NOMO-1 treated with dmso at 0.1 percent for 144 hours (cell line): ENCODE data around the gene CHAC1.

Experiments
- DNase-seq: peaks from one replicate; lab custom pipeline; 2025; ENCODE audit not compliant: unreplicated experiment; lab: John Stamatoyannopoulos, UW

The CHAC1 gene

DNA sequence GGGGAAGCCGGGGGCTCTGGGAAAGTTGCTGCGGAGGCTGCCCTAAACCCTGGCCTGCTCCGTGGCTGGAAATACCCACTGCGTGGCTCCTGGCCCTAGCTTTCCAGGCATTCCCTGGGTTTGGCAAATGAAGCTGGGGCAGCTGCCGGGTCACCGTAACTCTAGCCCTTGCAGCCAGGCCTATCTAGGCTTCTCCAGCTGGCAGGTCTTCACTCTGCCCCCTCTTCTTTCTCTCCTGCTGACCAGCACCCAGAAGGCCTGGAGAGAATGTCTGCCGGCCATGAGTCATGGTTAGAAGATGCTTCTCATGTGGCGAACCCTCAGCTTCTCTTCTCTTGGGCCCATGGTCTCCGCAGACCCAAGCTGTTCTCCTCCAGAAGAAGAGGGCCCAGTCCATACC, 29.7 kb upstream of the CHAC1 start:
- no peak for DNase-seq

DNA sequence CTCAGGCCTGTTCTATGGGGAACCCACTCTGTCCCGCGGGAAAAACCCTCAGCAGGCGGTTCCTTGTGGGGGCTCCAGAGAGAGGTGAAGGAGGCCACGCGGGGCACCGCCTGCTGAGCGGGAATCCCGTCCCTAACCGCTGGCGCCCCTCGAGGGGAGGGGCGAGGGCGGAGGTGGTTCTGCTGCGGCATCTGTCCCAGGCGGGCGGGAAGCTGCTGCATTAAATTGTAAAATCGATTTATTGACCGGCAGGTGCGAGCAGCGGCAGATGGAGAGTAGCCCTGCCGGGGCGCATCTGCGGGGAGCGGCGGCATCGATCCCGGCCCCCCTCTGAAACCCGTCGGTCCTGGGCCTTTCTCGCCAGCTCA, 27.8 kb upstream of the CHAC1 start:
- DNase-seq = no peak

DNA sequence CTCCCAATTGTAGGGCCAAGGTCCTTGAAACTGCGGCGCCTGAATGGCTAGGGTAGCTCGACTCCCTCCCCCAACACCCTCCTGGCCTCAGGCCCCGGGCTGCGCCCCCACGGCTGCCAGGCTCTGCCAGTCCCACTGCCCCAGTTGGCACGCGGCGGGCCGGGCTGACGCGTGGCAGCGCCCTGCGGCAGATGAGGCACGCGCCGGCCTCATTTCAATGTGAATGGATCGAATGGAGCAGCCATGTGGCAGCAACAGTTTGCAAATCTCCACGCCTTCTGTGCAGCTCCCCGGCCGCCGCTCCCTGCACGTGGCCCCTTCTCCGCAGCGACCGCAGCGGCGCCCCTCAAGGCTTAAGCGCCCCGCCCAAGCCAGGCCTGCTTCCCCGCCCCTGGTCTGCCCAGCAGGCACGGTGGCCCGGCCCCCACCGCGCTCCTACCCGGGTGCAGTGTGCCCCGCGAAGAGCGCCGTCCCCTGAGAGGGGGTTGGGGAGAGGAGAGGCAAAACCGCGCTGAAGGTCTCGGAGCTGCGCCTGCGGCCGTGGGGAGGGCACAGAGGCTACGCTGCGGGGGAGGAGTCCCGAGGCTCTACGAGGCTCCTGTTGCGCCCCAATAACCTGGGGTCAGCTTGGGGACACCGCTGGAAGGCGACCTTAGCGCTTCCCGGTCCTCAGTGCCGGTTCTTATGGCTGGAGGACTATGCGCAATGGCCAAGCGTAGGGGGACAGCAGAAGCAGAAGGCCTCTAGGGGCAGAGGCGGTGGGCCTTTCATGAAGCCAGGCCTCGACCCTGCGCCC, 27.2 kb upstream of the CHAC1 start:
- no peak for DNase-seq

DNA sequence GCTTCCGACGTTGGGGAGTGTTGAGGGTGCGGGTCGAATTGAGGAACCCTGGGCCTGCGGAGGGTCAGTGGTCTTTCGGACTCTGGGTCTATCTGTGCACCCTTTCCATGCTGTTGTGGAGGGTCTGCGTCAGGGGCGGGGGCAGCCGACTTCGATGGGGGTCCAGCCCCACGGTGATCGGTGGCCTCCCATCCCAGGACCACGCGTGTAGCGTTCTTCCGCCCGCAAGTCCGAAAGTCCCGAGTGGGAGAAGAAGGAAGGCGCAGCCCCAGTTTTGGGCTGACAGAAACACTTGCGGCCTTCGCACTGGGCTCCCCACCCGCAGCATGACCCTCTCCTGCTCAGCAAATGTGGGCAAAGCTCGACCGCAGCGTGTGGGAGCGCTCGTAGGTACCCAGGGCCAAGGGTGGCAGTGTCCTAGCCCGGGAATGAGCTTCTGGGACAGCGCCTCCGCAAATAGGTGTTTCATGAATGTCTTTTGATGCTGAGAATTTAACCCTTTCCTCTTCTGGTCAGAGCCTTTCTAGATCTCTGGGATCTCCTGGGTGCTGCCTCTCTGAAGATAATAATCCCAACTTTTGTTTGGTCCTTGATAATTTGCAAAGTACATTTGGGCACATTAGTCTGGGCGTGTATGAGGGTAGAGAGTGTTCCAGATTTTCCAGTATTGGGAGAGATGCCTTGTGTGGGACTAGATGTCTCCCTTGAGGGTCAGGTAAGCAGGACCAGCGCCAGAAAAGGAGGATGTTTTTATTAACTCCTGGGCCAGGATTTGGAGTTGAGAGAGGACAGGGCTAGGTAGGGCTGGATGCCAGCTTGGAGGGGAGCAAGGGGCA, 26.4 kb upstream of the CHAC1 start:
- no peak for DNase-seq

DNA sequence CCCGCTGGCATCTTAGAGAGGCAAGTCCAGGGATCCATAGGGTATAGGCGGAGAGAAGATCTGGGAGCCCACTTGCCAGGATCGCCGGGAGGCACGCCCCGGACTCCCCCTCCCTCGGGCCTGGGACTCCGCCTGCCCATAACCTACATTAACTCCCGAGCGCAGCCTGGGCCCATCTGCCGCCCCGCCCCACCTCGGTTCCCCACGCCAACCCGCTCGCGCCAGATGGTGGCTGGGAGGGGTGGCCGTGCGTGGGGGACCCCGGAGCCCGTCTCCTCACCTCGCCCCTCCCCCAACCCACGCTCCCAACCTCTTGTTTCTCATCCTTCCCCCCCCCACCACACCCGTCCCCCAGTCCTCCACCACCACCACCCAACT, 25.8 kb upstream of the CHAC1 start:
- no peak for DNase-seq

DNA sequence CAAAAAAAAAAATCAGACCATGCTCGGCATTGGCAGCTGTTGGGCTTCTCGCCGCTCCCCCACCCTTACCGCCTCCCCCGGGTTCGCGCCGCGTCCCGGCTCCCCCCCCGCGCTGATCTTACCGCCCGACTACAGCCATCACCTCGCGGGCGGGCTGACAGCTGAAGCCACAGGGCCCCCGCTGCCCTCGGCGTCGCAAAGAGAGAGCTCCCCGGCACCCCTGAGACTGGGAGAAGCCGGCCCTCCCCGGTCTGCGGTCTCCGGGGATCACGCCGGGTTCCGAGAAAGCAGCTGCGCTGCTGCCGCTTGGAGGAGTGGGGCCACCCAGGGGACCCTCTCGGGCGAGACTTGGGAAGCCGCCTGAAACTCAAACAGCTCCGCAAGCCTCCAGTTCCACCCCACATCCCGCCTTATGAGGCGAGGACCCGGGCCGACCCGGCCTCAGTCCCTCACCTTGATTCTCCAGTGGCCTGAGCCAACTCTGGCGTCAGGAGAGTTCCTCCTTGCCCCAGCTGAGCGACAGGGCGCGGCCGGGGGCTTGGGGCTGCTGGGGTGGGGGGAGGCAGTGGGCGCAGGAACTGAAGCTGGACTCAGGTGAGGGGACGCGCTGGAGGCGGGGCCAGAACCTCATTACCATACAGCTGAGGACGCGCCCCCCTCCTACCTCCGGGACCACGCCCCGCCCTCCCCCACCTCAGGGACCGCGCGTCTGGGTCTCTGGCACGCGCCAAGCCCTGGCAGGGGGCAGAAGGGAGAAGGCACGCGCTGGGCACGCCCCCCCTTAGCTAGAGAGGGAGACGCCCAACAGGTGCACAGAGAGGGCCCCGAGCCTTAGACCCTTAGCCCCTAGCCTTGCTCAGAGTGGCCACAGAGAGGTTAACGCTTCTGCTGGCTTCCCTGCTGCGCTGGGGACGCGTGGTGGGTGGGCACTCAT, 25.1 kb upstream of the CHAC1 start:
- DNase-seq = no peak

DNA sequence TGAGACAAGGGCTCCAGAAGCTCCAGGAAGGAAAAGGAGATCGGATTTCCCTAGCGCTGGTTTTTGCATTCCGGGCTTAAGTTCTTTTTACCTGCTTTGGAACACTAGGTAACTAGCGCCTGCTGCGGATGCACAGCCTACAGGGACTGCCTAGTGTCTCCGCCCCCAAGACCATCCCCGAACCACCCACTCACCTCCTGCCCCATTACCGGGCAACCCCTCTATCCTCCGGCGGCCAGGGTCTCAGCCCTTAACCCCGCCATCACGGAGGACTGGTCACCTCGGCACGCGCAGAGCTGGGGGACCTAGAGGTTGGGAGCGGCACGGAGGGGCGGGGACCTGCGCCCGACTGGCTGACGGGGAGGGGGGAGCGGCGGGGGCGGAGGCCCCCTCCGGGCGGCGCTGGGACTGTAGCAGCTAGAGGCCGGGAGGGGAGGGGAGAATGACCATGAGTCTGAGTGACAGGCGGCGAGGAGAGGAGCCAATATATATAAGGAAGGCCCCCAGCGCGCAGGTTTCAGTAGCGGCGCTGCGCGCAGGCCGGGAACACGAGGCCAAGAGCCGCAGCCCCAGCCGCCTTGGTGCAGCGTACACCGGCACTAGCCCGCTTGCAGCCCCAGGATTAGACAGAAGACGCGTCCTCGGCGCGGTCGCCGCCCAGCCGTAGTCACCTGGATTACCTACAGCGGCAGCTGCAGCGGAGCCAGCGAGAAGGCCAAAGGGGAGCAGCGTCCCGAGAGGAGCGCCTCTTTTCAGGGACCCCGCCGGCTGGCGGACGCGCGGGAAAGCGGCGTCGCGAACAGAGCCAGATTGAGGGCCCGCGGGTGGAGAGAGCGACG, 24.2 kb upstream of the CHAC1 start, which contains the start of gene DLL4:
Gene DLL4 (plus strand): TSS at position 520 of the 839 bp plus-strand sequence. CDS start 329 bp downstream, outside the sequence.
- DNase-seq = peak; percentile 36

DNA sequence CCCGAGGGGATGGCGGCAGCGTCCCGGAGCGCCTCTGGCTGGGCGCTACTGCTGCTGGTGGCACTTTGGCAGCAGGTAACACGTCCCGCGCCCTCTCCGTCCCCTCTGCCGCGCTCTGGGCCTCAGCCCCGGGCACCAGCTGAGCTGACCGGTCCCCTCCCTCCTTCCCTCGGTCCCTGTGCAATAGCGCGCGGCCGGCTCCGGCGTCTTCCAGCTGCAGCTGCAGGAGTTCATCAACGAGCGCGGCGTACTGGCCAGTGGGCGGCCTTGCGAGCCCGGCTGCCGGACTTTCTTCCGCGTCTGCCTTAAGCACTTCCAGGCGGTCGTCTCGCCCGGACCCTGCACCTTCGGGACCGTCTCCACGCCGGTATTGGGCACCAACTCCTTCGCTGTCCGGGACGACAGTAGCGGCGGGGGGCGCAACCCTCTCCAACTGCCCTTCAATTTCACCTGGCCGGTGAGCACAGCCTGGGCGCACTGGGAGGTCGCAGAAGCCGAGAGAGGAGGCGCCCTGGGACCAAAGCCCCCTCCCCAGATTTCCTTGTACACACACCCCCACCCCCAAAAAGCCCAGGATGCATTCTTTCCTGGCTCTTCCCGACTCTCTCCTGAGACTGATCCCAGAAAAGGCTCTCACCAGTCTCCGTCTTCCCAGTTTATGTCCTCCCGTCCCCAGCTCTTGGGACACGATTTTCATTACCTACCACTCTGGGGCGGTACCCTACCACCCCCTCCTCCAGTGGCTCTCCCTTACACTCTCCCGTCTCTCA, 23.4 kb upstream of the CHAC1 start:
- no peak for DNase-seq

DNA sequence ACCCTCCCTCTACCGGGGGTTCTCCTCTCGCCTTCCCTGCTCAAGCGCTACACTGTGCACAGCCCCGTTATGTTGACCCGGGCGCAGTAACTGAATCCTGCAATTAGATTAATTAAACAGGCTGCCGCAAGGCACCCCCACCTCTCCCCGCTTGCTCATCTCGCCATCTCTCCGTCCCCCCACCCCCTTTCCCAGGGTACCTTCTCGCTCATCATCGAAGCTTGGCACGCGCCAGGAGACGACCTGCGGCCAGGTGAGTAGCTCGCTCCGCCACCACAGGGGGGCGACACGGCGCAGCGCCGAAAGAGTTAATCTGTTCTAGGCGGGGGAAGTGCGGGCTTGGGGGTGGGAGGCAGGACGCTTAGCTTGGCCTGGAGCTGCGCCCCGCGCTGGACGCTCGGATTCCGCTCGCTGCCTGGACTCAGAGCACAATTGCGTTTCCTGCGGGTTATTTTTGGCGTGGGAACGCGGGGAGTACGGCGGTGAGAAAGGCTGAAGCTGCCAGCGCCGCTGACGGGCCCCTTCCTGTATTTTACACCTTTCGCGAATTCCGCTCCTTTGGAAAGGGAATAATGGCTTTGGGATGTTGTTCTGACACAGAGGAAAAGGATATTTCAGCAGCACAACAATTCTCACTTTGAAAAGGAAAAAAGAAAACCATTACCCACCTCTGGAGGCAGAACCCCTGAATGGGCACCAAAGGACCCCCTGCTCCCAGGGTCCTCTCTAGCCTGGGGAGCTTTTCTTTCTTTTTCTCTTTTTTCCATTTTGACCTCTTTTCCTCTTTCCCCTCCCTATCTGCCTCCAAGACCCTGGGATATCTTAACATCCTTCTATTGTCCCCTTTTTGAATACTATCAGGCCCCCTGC, 22.6 kb upstream of the CHAC1 start:
- DNase-seq = no peak

DNA sequence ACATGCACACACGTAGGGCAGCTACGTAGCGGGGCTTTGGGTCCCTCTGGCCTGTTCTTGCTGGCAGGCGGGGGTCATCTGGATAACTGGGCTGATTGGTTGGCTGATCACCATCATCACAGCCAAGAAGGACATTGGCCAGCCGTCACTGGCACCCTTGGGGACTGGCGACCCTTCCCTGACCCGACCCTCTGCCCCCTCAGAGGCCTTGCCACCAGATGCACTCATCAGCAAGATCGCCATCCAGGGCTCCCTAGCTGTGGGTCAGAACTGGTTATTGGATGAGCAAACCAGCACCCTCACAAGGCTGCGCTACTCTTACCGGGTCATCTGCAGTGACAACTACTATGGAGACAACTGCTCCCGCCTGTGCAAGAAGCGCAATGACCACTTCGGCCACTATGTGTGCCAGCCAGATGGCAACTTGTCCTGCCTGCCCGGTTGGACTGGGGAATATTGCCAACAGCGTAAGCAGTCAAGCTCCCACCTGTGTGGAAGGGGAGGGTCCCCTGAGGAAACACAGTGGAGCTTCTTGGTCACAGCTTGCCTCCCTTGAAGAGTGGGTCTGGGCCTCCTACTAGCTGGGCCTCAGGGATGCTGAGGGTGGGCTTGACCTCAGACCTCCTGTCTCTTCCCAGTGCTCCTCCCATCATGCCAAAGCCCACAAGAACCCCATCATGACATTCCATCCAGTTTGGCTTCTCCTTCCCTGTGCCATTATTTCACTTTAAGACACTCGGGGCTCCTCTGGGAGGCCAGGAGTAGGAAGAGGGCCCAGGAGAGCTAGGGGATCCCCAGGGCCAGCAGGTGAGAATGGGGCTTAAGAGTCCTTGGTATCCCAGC, 21.8 kb upstream of the CHAC1 start:
- DNase-seq = no peak

DNA sequence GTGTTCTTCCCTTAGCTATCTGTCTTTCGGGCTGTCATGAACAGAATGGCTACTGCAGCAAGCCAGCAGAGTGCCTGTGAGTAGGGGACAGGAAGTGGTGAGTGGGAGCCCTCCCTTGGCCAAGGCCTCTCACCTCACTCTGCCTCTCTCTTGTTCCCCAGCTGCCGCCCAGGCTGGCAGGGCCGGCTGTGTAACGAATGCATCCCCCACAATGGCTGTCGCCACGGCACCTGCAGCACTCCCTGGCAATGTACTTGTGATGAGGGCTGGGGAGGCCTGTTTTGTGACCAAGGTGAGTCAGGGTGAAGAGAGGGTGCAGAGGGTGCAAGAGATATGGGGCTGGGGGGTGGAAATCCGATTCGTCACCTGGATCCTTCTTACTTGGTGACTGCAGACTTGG, 21.1 kb upstream of the CHAC1 start:
- no peak for DNase-seq

DNA sequence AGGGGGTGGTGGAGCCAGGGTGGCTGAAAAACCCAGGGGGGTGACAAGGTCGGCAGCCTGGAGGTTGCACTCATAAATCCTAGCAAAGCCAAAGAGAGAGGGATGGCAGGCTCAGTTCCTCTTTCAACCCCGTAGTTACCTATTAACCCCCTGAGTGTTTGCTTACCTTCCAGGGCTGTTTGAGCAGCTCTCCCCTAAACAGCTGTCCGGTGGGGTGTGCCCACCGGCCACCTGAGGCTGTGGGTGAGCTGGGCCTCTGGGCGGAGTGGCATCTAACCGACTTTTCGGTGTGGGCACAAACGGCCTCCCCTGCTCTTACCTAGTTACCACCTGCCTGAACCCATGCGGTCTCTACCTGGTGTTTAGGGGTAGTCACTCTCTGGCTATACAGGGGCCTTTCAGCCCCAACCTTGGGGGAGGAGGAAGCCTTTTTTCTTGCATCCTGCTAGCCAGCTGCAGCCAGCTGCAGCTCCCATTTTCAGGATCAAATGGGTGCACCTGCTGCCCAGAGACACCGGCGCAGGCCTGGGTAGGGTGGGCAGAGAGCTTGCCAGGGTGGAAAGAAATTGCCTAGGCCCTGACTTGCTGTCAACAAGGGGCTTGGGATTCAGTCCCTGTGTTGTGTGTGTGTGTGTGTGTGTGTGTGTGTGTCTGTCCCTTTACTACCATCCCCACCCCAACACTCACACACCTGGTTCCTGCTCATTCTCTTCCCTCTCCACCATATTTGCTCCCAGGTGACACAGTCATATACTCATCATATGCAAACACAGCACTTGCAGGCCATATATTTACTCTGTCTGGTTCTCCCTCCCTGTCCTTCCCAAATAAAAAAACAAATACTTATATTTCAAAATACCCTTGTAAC, 20.4 kb upstream of the CHAC1 start:
- DNase-seq = no peak

DNA sequence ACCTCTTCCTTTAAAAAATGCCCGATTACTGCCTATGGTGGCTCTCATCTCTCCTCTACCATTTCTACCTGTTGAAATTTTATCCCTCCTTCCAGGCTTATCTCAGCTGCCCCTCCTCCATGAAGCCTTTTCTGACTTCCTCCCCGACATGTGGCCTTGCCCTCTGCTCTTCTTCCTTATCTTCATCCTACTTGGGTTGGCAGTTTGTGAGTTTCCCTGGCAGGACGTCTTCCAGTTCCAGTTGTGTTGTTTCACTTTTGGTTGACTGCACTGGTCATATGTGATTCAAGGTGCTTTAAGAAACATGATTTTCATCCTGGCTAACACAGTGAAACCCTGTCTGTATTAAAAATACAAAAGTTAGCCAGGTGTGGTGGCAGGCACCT, 19.8 kb upstream of the CHAC1 start:
- DNase-seq = no peak

DNA sequence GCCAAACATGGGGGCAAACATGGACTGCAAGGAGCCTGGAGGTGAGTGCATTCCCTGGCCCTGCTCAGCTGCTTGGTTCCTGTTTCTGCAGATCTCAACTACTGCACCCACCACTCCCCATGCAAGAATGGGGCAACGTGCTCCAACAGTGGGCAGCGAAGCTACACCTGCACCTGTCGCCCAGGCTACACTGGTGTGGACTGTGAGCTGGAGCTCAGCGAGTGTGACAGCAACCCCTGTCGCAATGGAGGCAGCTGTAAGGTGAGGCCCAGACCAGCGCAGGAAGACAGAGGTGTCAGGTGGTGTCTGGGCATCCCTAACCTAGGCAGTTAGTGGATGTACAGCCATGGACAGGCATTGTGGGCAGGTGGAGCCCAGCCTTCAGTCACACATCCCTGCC, 18.8 kb upstream of the CHAC1 start:
- DNase-seq = no peak

DNA sequence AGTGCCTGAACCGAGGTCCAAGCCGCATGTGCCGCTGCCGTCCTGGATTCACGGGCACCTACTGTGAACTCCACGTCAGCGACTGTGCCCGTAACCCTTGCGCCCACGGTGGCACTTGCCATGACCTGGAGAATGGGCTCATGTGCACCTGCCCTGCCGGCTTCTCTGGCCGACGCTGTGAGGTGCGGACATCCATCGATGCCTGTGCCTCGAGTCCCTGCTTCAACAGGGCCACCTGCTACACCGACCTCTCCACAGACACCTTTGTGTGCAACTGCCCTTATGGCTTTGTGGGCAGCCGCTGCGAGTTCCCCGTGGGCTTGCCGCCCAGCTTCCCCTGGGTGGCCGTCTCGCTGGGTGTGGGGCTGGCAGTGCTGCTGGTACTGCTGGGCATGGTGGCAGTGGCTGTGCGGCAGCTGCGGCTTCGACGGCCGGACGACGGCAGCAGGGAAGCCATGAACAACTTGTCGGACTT, 17.0 kb upstream of the CHAC1 start:
- DNase-seq = no peak

DNA sequence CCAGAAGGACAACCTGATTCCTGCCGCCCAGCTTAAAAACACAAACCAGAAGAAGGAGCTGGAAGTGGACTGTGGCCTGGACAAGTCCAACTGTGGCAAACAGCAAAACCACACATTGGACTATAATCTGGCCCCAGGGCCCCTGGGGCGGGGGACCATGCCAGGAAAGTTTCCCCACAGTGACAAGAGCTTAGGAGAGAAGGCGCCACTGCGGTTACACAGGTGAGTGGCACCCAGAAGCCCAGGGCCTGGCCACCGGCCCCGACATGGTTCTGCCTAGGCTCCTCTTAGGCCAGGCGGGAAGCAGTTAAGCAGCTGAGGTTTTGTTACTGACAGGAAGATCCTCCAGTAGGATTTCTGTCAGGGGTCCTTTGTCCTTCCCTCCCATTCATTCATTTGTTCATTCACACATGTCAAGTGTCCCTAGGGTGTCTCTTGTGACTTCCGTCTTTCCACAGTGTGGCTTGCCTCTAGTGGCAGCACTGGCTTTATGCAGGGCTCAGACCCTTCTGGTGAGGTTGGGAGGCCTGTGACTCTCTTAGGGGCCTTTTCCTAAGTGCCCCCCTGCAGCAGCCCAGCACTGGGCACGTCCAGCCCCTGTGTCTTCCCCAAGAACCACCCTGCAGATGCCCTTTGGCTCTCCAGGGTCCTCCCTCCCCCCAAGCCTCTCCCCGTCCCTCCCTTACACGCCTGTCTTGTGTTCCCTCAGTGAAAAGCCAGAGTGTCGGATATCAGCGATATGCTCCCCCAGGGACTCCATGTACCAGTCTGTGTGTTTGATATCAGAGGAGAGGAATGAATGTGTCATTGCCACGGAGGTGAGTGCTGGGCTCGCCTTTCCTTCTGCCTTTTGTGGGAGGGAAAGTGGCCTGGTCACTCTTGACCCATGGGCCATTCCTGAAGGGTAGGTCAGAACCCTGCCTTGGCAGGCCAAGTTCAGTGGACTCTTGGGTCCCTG, 16.3 kb upstream of the CHAC1 start:
- no peak for DNase-seq
